Measurements from ENCODE around the gene LTO1. TPM values are rescaled to one million over a fixed set of nuclear protein-coding genes. Genes with fewer than 3 reads are reported as not detected.
A peak's percentile ranks its signal among the peaks of the same experiment; 100 is the strongest.

LTO1 gene
- total RNA-seq, 1 donor from 2014 or later: 13.4 TPM

DNA sequence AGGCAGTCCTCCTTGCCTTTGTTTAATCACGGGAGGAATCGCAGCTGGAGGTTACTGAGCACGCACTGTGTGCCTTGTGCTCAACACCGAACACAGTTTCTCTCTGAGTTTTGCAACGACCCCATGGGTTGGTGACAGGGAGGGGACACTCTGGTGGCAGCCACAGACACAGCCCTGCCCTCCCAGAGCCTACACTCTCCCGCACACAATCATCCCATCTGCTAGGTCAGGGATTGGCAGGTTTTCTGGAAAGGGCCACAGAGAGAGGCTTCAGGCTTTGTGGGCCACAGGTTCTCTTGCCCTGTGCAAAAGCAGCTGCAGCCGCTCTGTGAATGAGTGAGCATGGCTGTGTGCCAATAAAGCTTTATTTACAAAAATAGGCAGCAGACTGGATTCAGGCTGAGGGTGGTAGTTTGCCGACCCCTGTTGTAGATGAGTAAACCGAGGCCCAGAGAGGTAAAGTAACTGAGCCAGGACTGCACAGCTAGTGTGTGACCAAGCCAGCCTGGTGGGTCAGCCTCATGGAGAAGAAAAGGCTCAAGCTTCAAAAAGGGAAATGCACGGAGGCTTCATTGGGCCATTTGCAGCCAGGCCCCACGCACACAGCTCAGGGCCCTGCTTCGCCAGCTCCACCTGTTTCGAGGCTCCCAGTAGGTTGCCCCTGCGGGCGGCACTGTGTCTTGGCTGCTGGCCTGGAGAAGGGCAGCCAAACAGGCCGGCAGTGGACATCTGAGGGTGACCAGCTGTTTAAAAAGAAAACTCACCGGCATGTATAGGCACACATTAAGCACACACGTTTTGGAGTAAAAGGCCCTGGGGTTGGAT is 16.3 kb downstream of the LTO1 start:
- peak; percentile 39 for DNase-seq (ENCODE audit: low read depth)

GRCh38 chr11:69657911-69658625 is 17.1 kb downstream of the LTO1 start:
- DNase-seq (ENCODE audit: low read depth): no peak

GRCh38 chr11:69657456-69657910 is 17.7 kb downstream of the LTO1 start:
- DNase-seq (ENCODE audit: low read depth): no peak

- DNase-seq (ENCODE audit: low read depth): no peak
Observed at GRCh38 chr11:69656536-69657455, 18.4 kb downstream of the LTO1 start.

DNA sequence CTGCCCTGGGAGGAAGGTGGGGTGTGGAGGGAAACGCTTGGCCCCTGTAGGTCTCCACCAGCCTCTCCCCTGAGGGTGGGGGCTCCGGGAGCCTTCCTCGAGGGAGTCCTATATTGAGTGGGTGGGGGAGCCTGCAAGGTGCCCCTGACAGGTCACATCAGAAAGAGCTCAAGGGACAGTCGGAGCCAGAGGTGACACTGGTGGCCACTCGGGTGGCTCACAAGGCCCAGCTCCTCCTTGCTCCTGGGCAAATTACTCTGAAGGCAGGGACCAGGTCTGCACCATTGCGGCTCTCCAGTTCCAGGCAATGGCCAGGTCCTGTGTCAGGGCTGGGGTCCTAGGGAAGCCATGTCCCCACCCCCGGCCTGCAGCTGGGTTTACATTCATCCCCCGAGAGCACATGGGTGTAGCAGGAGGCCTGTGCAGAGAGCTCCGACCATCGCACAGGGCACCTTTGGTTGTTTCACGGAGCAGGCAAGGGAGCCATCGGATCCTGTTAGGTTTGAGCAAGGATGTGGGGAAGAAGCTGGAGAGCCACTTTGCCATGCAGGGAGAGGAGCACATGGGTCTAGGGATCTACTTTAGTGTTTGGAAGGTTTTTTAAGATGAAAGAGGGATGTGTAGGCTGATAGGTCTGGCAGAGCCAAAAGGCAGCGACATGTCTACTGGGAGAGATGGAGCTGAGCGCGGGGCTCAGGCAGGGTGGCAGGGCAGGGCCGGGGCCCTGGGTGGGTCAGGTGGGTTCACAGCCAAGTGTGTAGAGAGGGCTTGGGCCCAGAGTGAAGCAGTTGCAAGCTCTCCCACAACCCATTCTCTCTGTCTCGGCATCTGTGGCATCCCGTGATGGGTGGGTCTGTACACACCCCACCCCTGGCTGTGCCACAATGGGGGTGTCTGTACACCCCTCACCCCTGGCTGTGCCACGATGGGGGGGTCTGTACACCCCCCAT is 19.4 kb downstream of the LTO1 start:
- DNase-seq (ENCODE audit: low read depth): no peak

- no peak for DNase-seq (ENCODE audit: low read depth)
Observed at GRCh38 chr11:69654660-69655478, 20.3 kb downstream of the LTO1 start.

DNA sequence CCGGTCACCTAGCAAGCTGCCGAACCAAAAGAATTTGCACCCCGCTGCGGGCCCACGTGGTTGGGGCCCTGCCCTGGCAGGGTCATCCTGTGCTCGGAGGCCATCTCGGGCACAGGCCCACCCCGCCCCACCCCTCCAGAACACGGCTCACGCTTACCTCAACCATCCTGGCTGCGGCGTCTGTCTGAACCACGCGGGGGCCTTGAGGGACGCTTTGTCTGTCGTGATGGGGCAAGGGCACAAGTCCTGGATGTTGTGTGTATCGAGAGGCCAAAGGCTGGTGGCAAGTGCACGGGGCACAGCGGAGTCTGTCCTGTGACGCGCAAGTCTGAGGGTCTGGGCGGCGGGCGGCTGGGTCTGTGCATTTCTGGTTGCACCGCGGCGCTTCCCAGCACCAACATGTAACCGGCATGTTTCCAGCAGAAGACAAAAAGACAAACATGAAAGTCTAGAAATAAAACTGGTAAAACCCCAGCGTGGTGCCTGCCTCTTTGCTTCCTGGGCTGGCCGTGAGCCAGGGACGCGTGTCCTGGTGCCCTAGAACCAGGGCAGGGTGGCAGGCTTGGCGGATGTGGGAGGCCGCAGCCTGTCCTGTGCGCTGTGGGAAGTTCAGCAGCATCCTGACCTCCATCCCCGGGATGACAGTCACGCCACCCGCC is 21.0 kb downstream of the LTO1 start:
- no peak for DNase-seq (ENCODE audit: low read depth)

- DNase-seq (ENCODE audit: low read depth): no peak
Observed at GRCh38 chr11:69653406-69653960, 21.7 kb downstream of the LTO1 start.

DNA sequence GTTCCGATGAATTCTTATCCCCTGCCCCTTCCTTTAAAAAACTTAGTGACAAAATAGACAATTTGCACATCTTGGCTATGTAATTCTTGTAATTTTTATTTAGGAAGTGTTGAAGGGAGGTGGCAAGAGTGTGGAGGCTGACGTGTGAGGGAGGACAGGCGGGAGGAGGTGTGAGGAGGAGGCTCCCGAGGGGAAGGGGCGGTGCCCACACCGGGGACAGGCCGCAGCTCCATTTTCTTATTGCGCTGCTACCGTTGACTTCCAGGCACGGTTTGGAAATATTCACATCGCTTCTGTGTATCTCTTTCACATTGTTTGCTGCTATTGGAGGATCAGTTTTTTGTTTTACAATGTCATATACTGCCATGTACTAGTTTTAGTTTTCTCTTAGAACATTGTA is 22.2 kb downstream of the LTO1 start:
- no peak for DNase-seq (ENCODE audit: low read depth)

DNA sequence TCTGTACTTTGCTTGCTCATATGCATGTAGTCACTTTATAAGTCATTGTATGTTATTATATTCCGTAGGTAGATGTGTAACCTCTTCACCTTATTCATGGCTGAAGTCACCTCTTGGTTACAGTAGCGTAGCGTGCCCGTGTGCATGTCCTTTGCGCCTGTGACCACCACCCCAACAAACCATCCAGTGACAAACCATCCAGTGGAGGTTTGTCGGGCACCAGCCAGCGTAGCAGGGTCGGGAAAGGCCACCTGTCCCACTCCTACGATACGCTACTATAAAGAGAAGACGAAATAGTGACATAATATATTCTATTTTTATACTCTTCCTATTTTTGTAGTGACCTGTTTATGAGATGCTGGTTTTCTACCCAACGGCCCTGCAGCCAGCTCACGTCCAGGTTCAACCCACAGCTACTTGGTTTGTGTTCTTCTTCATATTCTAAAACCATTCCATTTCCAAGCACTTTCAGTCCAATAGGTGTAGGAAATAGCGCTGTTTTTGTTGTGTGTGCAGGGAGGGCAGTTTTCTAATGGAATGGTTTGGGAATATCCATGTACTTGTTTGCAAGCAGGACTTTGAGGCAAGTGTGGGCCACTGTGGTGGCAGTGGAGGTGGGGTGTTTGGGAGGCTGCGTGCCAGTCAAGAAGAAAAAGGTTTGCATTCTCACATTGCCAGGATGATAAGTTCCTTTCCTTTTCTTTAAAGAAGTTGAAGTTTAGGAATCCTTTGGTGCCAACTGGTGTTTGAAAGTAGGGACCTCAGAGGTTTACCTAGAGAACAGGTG is 23.1 kb downstream of the LTO1 start:
- no peak for DNase-seq (ENCODE audit: low read depth)

DNA sequence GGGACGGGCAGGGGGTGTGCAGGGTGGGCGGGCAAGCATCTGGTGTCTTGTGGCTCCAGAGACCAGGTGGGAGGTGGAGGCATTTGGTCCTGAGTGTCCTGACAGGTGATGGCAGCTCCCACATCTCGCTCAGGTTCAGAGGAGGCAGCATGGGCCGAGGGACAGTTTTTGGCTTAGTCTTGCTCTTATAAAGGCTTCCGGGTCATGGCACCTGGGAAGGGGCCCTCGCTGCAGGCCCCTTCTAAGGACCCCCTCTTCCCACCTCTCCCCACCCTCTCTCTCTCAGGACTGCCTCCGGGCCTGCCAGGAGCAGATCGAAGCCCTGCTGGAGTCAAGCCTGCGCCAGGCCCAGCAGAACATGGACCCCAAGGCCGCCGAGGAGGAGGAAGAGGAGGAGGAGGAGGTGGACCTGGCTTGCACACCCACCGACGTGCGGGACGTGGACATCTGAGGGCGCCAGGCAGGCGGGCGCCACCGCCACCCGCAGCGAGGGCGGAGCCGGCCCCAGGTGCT is 24.3 kb downstream of the LTO1 start:
- DNase-seq (ENCODE audit: low read depth): no peak

DNA sequence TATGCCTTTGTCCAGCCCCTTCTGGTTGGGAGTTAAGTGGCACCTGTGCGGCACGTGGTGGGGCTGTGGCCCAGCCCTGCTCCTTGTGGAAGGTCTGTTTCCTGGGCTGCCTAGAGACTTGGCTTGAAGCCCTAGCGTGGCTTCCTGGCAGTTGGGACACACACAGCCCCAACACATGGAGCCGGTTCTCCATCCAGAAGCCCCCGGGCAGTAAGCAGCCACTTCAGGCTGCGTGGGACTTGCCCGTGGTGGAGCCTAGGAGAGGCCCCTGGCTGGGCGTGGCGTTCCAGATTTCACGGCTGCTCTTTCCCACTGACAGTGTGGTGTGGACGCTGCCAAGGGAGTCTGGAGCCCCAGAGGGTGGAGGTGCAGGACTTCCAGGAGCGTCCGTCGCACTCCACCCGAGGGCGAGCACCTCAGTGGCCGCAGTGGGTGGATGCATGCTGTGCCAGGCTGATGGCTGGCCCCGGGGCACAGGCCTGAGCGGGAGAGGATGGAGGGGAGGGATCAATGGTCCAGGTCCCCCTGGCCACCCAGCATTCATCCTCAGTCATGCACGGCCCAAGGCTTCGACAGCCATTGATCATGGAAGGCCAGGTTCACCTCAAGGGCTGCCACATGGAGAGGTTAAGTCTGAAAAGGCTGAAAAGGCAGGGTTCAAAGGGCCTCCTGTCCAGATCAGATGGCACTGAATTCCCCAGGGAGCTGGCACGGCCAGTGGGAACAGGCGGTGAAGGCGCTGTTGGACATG is 24.9 kb downstream of the LTO1 start:
- peak; percentile 22 for DNase-seq (ENCODE audit: low read depth)

DNA sequence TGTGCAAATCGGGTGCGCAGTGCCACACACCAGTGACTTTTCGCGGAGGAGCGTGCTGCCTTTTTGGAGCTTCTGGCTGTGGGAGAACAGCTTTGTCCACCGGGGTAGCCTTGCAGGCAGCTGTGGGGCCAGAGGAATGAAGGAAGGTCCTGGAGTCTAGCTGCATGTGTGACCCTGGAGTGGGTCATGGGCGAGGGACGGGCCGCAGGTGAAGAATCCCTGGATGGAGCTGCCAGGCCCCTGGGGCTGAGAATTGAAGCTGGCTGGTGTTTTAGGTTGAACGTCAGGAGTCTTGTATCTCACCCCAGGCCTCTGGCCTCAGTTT is 25.6 kb downstream of the LTO1 start:
- no peak for DNase-seq (ENCODE audit: low read depth)

DNA sequence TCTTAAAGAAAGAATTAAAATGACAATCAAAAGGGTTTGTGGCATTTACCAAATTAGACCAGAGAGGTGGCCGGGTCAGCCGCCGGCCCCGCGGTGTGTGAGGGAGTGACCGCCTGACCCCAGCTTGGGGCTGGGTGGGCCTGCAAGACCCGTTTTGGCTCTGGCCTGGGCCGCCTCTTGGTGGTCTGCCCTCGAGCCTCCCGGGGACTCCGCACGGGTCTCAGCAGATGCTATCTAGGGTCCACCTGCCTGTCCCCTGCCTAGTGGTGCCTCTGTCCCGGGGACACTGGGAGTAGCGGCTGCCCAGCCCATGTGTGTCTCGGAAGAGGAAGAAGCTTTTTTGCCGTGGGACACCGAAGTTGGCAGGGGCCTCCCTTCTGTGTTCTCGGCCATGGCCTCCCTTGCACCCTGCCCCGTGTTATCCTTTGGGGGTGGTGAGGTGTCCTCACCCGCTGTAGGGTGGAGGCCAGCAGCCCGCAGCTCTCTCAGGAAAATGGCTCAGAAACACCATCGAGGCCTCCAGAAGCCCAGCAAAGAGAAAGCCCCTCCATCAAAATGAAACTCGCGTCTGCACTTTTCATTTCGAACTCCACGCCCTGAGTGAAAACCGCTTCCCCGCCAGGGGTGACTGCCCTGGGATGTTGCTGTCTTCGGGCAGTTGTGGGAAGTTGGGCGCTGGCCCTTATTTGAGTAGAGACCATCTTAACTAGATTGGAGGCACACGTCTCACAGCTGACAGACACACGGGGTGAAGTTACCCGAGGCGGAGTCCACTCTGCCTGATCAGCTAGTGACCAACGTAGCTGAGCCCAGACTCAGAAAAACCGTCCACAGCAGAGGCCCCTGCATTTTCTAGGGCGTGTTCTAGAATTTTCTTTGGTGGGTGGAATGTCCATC is 26.2 kb downstream of the LTO1 start:
- no peak for DNase-seq (ENCODE audit: low read depth)

- no peak for DNase-seq (ENCODE audit: low read depth)
Observed at GRCh38 chr11:69647761-69648497, 27.2 kb downstream of the LTO1 start.

All from myocyte (in vitro differentiated cells).